ENCODE data around the gene LRCH2.

Gene LRCH2

DNA sequence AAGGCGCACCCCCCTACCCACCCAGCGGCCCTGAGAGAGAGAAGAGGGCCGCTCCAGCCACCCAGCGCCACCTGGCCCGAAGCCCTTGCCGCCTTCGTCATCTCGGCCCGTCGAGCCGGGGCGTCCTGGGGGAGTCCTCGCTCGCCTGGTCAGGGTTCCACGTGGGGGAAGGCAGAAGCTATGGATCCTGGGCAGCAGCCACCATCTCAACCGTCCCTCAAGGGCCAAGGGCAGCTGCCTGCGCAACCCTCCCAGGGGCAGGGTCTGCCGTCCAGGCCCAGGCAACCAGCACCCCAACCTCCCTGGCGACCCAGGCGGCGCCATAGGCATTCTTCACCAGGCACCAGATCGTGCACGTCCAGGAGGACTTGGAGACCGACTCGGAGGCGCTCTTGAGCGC is 165.0 kb downstream of the LRCH2 start:
- no peak overlapping the region for H3K4me3 ChIP-seq (ENCODE audit: low read depth, low read length)

DNA sequence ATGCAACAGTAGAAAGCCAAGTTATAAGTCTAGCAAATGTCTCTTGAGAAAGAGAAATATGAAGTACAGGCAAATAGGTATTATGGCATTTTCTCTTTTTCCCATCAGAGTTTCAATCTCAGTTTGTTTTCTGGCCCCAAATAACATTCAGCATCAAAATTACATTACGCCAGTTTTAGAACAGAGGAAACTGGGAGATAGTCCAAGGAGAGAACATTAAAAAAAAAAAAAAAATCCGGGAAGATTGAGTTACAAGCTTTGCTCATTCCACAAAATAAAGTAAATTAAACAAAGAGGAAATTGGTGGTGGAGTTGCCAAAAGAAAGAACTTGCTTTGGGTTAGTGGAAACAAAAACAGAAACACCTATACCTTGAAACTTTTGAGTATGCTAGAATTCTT is 166.1 kb downstream of the LRCH2 start:
- H3K4me3 ChIP-seq (ENCODE audit: low read depth, low read length), result no peak overlapping the region

DNA sequence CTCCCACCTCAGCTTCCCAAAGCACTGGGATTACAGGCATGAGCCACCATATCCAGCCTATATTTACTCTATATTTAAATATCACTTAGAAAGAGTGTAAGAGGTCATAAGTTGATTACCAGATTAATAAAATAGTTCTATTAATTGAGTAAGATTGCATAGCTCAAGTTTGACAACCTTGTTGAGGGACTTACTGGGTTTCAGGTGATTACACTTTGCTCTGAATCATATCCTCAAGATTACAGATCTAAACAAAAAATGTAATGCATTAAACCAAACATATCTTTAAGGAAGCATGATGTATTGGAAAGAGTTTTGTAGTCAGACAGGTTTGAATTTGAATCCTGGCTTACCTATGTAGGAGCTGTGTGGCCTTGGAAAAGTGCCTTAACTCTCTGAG is 168.6 kb downstream of the LRCH2 start:
- no peak overlapping the region for H3K4me3 ChIP-seq (ENCODE audit: low read depth, low read length)
